Measurements from ENCODE around the gene KRAS. TPM values are rescaled to one million over a fixed set of nuclear protein-coding genes. Genes with fewer than 3 reads are reported as not detected.

Gene KRAS
- total RNA-seq, 2 experiments from 2014 or later = 8.6 to 39.1 TPM

- TF ChIP-seq CTCF (conservative IDR thresholded peaks at IDR 0.05; ENCODE audit: low read length) (no peak), EZH2phosphoT487 (IDR thresholded peaks at IDR 0.05; ENCODE audit: borderline replicate concordance, low read depth, low read length) (no peak)
- DNase-seq (ENCODE audit: low spot score) = no peak
- H3K27ac ChIP-seq (ENCODE audit: low read depth, low read length, poor library complexity, severe bottlenecking) = peak overlapping the region; percentile 53
- peaks cover 35% of the 10 kb centered on the region for H3K79me2 ChIP-seq (ENCODE audit: insufficient read depth, low read depth, low read length)
- no peaks in the 10 kb centered on the region for H3K9me3 ChIP-seq (ENCODE audit: low read length)
- H4K20me1 ChIP-seq (ENCODE audit: insufficient read depth, low read length) = peaks cover 7% of the 10 kb centered on the region; the same call in 1 of the 2 replicates
- CTCF ChIA-PET (ENCODE audit: unreplicated experiment) = interaction anchor here (1.4 kb wide), 1 partner anchor 10 kb away, joined by 5 read pairs; no protein-coding TSS in a partner anchor
- peak overlapping the region; percentile 99 for H3K4me3 ChIP-seq (ENCODE audit: low read depth, low read length, poor library complexity, severe bottlenecking)
- intact Hi-C loops (cut with micrococcal nuclease; ENCODE audit: unreplicated experiment) = loop anchor here (2.0 to 5.0 kb wide), 4 partner anchors 71 to 1581 kb away; partner anchors contain the start of genes BCAT1 and ITPR2
- no TSS peak for BruUV-seq (replicated peaks)
- peaks cover 16% of the 10 kb centered on the region for H3K36me3 ChIP-seq (ENCODE audit: insufficient read depth, low read length)
- H3K4me1 ChIP-seq (ENCODE audit: insufficient read depth, low read length, poor library complexity, severe bottlenecking) = peaks cover 56% of the 10 kb centered on the region
- H2AFZ ChIP-seq (ENCODE audit: low read length) = peak overlapping the region; percentile 97
- no peaks in the 10 kb centered on the region for H3K9me2 ChIP-seq (ENCODE audit: insufficient read depth, low read length)
- H3K4me2 ChIP-seq (ENCODE audit: low read length) = peak overlapping the region; percentile 96
- POLR2A ChIA-PET = interaction anchor here (0.6 to 3.4 kb wide), 5 partner anchors 11 to 1001 kb away, joined by 3 to 21 read pairs (median 4); no protein-coding TSS in a partner anchor
These were observed 1.0 kb upstream of the KRAS start for GRCh38 chr12:25251769-25252168.

- Histone ChIP-seq H3K4me1 (ENCODE audit: insufficient read depth, low read length, poor library complexity, severe bottlenecking) (peaks cover 56% of the 10 kb centered on the region), H3K36me3 (ENCODE audit: insufficient read depth, low read length) (peaks cover 22% of the 10 kb centered on the region), H2AFZ (ENCODE audit: low read length) (peak overlapping the region; percentile 64; the same call in 1 of the 2 replicates), H3K79me2 (ENCODE audit: insufficient read depth, low read depth, low read length) (peaks cover 49% of the 10 kb centered on the region), H3K9me2 (ENCODE audit: insufficient read depth, low read length) (no peaks in the 10 kb centered on the region), H3K4me3 (ENCODE audit: low read depth, low read length, poor library complexity, severe bottlenecking) (peak overlapping the region; percentile 99), H3K27ac (ENCODE audit: low read depth, low read length, poor library complexity, severe bottlenecking) (peak overlapping the region; percentile 55), H4K20me1 (ENCODE audit: insufficient read depth, low read length) (peaks cover 7% of the 10 kb centered on the region; the same call in 1 of the 2 replicates), H3K4me2 (ENCODE audit: low read length) (peak overlapping the region; percentile 93), H3K9me3 (ENCODE audit: low read length) (no peaks in the 10 kb centered on the region)
- no peak for TF ChIP-seq EZH2phosphoT487 (IDR thresholded peaks at IDR 0.05; ENCODE audit: borderline replicate concordance, low read depth, low read length)
- TF ChIP-seq CTCF (conservative IDR thresholded peaks at IDR 0.05; ENCODE audit: low read length) = no peak
- DNase-seq (ENCODE audit: low spot score) = peak; percentile 67
- BruUV-seq (replicated peaks) = no TSS peak
- CTCF ChIA-PET (ENCODE audit: unreplicated experiment) = no interaction called here
- intact Hi-C loops (cut with micrococcal nuclease; ENCODE audit: unreplicated experiment) = loop anchor here (2.0 to 5.0 kb wide), 4 partner anchors 73 to 1582 kb away; partner anchors contain the start of genes BCAT1 and ITPR2
- POLR2A ChIA-PET = interaction anchor here (0.6 to 3.4 kb wide), 9 partner anchors 9 to 235 kb away, joined by 4 to 21 read pairs (median 5); no protein-coding TSS in a partner anchor
These were observed 594 bp downstream of the KRAS start for GRCh38 chr12:25249931-25250738.

All from OCI-LY7 (cell line).